ENCODE data around the gene STK32C.

STK32C gene

DNA sequence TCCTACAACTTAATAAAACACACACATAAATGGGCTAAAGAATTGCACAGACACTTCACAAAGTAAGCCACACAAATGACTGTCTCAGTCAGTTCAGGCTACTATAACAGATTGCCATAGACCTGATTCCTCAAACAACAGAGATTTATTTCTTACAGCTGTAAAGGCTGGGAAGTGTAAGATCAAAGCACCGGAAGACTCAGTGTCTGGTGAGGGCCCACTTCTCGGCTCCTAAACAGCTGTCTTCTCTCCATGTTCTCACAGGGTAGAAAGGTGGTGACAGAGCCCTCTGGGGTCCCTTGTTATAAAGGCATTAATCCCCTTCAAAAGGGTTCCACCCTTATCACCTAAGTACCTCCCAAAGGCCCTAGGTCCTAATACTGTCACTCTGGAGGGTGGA is 18.3 kb downstream of the STK32C start:
- no peak overlapping the region for H3K27ac ChIP-seq
- DNase-seq (ENCODE audit: low read depth, low spot score), result no peak

GRCh38 chr10:132283604-132284382 is 24.0 kb downstream of the STK32C start:
- DNase-seq (ENCODE audit: low read depth, low spot score), result no peak

GRCh38 chr10:132282667-132283603 is 24.8 kb downstream of the STK32C start:
- H3K27ac ChIP-seq, result no peak overlapping the region
- no peak for DNase-seq (ENCODE audit: low read depth, low spot score)

More at GRCh38 chr10:132283604-132284382, 24.0 kb downstream of the STK32C start:
- H3K27ac ChIP-seq, result no peak overlapping the region

DNA sequence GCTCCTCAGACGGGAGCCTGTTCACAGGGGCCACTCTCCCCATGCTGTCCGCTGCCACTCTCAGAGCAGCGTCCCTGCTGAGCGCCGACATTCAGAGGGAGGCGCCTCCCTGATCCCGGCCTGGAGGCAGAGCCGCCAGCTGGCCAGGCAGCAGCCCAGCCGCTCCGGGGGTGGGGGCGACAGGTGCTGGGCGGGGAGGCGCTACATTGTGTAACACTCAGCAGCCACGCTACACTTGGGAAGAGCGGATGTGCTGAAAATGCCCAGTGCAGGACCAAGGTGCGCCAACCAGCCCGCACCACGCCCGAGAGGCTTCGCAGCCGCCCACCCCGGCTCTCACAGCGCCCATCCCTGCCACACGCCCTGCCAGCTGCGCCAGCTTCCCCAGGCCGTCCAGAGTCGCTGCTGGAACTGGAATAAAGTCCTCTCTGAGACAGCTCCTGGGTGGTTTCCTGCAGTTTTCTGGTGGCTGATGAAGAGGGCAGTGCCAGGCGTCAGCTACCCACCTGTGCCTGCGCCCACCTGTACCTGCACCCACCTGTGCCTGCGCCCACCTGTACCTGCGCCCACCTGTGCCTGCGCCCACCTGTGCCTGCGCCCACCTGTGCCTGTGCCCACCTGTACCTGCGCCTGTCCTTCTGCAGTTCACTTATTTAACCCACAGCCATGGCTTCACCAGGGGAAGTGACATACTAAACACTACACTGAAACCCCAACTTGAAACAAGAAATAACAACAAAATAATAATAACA is 25.7 kb downstream of the STK32C start:
- no peak overlapping the region for H3K27ac ChIP-seq
- no peak for DNase-seq (ENCODE audit: low read depth, low spot score)

DNA sequence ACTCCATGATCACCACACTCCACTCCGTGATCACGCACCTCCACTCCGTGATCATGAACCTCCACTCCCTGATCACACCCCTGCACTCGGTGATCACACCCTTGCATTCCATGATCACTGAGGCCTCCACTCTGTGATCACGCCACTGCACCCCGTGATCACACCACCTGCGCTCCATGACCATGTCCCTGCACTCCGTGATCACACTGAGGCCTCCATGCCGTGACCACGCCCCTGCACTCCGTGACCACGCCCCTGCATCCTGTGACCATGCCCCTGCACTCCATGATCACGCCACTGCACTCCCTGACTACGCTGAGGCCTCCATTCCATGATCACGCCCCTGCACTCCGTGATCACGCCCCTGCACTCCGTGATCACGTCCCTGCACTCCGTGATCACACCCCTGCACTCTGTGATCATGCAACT is 27.1 kb downstream of the STK32C start:
- no peak overlapping the region for H3K27ac ChIP-seq
- no peak for DNase-seq (ENCODE audit: low read depth, low spot score)

- no peak for DNase-seq (ENCODE audit: low read depth, low spot score)
- H3K27ac ChIP-seq, result no peak overlapping the region
Observed at GRCh38 chr10:132279873-132280645, 27.7 kb downstream of the STK32C start.

GRCh38 chr10:132277311-132277741 is 30.4 kb downstream of the STK32C start:
- H3K27ac ChIP-seq, result no peak overlapping the region
- no peak for DNase-seq (ENCODE audit: low read depth, low spot score)

- no peak overlapping the region for H3K27ac ChIP-seq
- no peak for DNase-seq (ENCODE audit: low read depth, low spot score)
Observed at GRCh38 chr10:132276706-132277105, 31.0 kb downstream of the STK32C start.

DNA sequence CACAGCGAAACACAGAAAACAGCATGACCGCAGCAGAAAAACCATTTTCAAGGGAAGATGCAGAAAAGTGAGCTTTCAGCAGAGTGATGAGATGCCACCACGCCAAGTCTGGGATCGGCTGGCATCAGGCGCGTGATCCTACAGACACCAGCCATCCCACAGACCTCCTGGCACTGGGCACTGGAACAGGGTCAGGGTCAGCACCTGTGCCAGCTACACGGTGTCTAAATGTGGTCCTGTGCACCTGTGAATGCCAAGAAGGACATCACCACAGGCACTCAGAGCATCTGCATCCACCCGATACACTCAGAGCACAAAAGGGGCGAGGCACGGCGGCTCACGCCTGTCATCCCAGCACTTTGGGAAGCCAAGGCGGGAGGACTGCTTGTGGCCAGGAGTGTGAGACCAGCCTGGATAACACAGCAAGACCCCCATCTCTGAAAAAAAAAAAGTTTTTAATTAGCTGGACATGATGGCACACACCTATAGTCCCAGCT is 31.5 kb downstream of the STK32C start:
- no peak overlapping the region for H3K27ac ChIP-seq
- DNase-seq (ENCODE audit: low read depth, low spot score), result no peak

- H3K27ac ChIP-seq, result no peak overlapping the region
- DNase-seq (ENCODE audit: low read depth, low spot score), result no peak
Observed at GRCh38 chr10:132275426-132276178, 32.1 kb downstream of the STK32C start.

- DNase-seq (ENCODE audit: low read depth, low spot score), result no peak
- no peak overlapping the region for H3K27ac ChIP-seq
Observed at GRCh38 chr10:132274986-132275385, 32.8 kb downstream of the STK32C start.

- DNase-seq (ENCODE audit: low read depth, low spot score), result no peak
Observed at GRCh38 chr10:132274581-132274980, 33.2 kb downstream of the STK32C start.

GRCh38 chr10:132273966-132274365 is 33.8 kb downstream of the STK32C start:
- H3K27ac ChIP-seq, result no peak overlapping the region
- DNase-seq (ENCODE audit: low read depth, low spot score), result no peak

More at GRCh38 chr10:132274581-132274980, 33.2 kb downstream of the STK32C start:
- no peak overlapping the region for H3K27ac ChIP-seq

- no peak for DNase-seq (ENCODE audit: low read depth, low spot score)
- H3K27ac ChIP-seq, result no peak overlapping the region
Observed at GRCh38 chr10:132273304-132273944, 34.3 kb downstream of the STK32C start.

DNA sequence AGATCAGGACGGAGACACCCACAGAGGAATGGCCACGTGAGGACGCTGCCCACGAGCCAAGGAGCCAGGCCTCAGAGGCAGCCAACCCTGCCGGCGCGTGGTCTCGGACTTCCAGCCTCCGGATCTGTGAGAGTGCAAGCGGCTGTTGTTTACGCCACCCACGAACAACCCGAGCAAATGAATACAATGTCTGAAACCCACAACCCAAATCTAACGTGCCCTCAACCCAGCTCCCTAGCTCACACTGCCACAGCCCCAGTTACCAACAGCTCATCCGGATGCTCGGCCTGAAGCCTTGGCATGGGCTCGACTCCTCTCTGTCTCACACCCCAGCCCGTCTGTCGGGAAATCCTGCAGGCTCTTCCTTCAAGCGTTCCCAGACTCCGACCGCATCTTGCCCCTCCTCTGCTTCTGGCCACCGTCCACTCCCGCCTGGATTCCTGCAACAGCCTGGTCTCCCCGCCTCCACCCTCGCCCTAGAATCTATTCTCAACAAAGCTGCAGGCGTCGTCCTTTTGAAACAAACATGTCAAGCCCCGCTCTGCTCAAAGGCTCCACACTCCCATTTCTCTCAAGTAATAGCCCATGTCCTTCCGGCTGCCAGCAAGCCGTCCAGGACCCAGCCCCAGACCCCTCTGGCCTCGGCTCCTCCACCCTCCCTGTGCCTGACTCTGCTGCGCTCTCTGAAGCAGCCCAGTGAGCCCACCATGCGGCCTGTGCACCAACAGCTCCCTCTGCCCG is 35.3 kb downstream of the STK32C start:
- H3K27ac ChIP-seq, result no peak overlapping the region
- DNase-seq (ENCODE audit: low read depth, low spot score), result no peak

- no peak overlapping the region for H3K27ac ChIP-seq
- no peak for DNase-seq (ENCODE audit: low read depth, low spot score)
Observed at GRCh38 chr10:132271458-132272230, 36.1 kb downstream of the STK32C start.
